B cell (primary cell): ENCODE data around the gene KAT7. TPM values are rescaled to one million over a fixed set of nuclear protein-coding genes. Genes with fewer than 3 reads are reported as not detected.
A peak's percentile ranks its signal among the peaks of the same experiment; 100 is the strongest.

Experiments used
- ATAC-seq: fragments of 200-7000 bp; cut with Tn5 transposase; one replicate; pipeline ENCODE4 v1.10.0; 2021; ENCODE audit warnings: low read depth, mild to moderate bottlenecking, moderate number of reproducible peaks, moderate library complexity
- CTCF ChIA-PET: fragments of 350-600 bp; sonication (Branson Sonifier 250); formaldehyde crosslinking; loops from one replicate; lab custom pipeline; 2021; ENCODE audit warnings: antibody characterized with exemption, inconsistent platforms; lab: Charles Lee
- POLR2A ChIA-PET: fragments of 350-600 bp; sonication (Branson Sonifier 250); formaldehyde crosslinking; loops from one replicate; lab custom pipeline; 2021; ENCODE audit warnings: antibody characterized with exemption; lab: Charles Lee
- DNase-seq: peaks from one replicate; pipeline ENCODE4 v3.0.0; 2013
- H2AFZ ChIP-seq: 2 replicates; pipeline ENCODE4 v1.6.1; 2012; ENCODE audit warnings: mild to moderate bottlenecking, low read depth, low read length; ENCODE audit not compliant: insufficient read depth, poor library complexity, severe bottlenecking
- H3K27ac ChIP-seq, 2 donors: 1 replicate in 1 of 2; 2 replicates in 1 of 2; pipeline ENCODE4 v1.5.1; 2012 to 2013; ENCODE audit warnings: low read length in 2 of 2, mild to moderate bottlenecking in 2 of 2, moderate library complexity in 1 of 2
- H3K27me3 ChIP-seq, 4 experiments: fragments of 200-600 bp in 1 of 4; sonication (generic) in 1 of 4; replicated peaks in 1 of 4; 1 replicate in 2 of 4; 2 replicates in 2 of 4; pipeline versions ENCODE4 v1.6.1 to v1.7.0; 2013 to 2016; ENCODE audit warnings: low read length in 3 of 4, mild to moderate bottlenecking in 2 of 4, mixed read lengths in 1 of 4, moderate library complexity in 1 of 4; ENCODE audit not compliant: insufficient read depth in 4 of 4, control insufficient read depth in 3 of 4; ENCODE audit errors: control extremely low read depth in 1 of 4
- H3K36me3 ChIP-seq, 2 experiments: replicated peaks in 1 of 2; 1 replicate in 1 of 2; 2 replicates in 1 of 2; pipeline versions ENCODE4 v1.6.1 to v1.7.1; 2013; ENCODE audit warnings: low read length in 1 of 2; ENCODE audit not compliant: insufficient read depth in 2 of 2, control insufficient read depth in 1 of 2; ENCODE audit errors: control extremely low read depth in 1 of 2, extremely low read depth in 1 of 2
- H3K4me1 ChIP-seq, 2 donors: fragments of 200-600 bp in 1 of 2; sonication (generic) in 1 of 2; 1 replicate in 1 of 2; 2 replicates in 1 of 2; pipeline versions ENCODE4 v1.5.1 to v1.6.1; 2013 to 2017; ENCODE audit warnings: low read length in 2 of 2; ENCODE audit not compliant: control insufficient read depth in 2 of 2, insufficient read depth in 2 of 2
- H3K4me2 ChIP-seq: replicated peaks from 2 replicates; pipeline ENCODE3; 2012; ENCODE audit warnings: mild to moderate bottlenecking, low read depth, low read length; ENCODE audit not compliant: poor library complexity, severe bottlenecking
- H3K4me3 ChIP-seq, 5 experiments: fragments of 200-600 bp in 1 of 5; sonication (generic) in 1 of 5; 1 replicate in 3 of 5; 2 replicates in 2 of 5; pipeline versions ENCODE4 v1.5.1 to v1.7.0; 2011 to 2016; ENCODE audit warnings: low read length in 4 of 5, mild to moderate bottlenecking in 4 of 5, low read depth in 2 of 5, control low read depth in 1 of 5, moderate library complexity in 1 of 5; ENCODE audit not compliant: insufficient read depth in 1 of 5; ENCODE audit errors: control extremely low read depth in 1 of 5, extremely low read depth in 1 of 5
- H3K79me2 ChIP-seq: fragments of 200-600 bp; sonication (generic); one replicate; pipeline ENCODE4 v1.6.0; 2016; ENCODE audit warnings: low read length; ENCODE audit not compliant: control insufficient read depth, insufficient read depth
- H3K9ac ChIP-seq: fragments of 200-600 bp; sonication (generic); 2 replicates; pipeline ENCODE4 v1.6.1; 2017; ENCODE audit warnings: mild to moderate bottlenecking, low read length, moderate library complexity
- H3K9me3 ChIP-seq, 3 donors: one replicate each; pipeline versions ENCODE4 v1.6.1 to v1.7.1; 2013; ENCODE audit warnings: low read length in 2 of 3; ENCODE audit not compliant: control insufficient read depth in 2 of 3, insufficient read depth in 1 of 3; ENCODE audit errors: control extremely low read depth in 1 of 3
- H4K20me1 ChIP-seq: 2 replicates; pipeline ENCODE4 v1.6.0; 2012; ENCODE audit warnings: mild to moderate bottlenecking, low read length; ENCODE audit not compliant: insufficient read depth, control insufficient read depth, poor library complexity, severe bottlenecking
- H3K27ac Mint-ChIP-seq: one replicate; pipeline ENCODE4 v1.8.0; 2021; ENCODE audit warnings: mixed read lengths
- H3K27me3 Mint-ChIP-seq: one replicate; pipeline ENCODE4 v1.8.0; 2021; ENCODE audit warnings: mixed read lengths
- H3K4me1 Mint-ChIP-seq: one replicate; pipeline ENCODE4 v1.8.0; 2021; ENCODE audit warnings: mixed read lengths
- H3K4me3 Mint-ChIP-seq: one replicate; pipeline ENCODE4 v1.8.0; 2021; ENCODE audit warnings: mixed read lengths
- H3K9me3 Mint-ChIP-seq: one replicate; pipeline ENCODE4 v1.8.0; 2022; ENCODE audit warnings: mixed read lengths; ENCODE audit not compliant: insufficient read depth
- CTCF ChIP-seq: fragments of 200-600 bp; IDR thresholded peaks from one replicate; pipeline ENCODE4 v1.8.0; 2022; ENCODE audit warnings: antibody characterized with exemption, mild to moderate bottlenecking
- EZH2 ChIP-seq: IDR thresholded peaks from 2 replicates; pipeline ENCODE4 v1.6.1; 2012; ENCODE audit warnings: borderline replicate concordance, low read depth, mild to moderate bottlenecking, moderate library complexity, low read length; ENCODE audit not compliant: insufficient read depth, poor library complexity, severe bottlenecking
- WGBS: methylation state at CpG from one replicate; pipeline ENCODE4 v1.1.5; 2013; ENCODE audit warnings: missing lambda C conversion rate; ENCODE audit not compliant: insufficient coverage; 5-methylcytosine and 5-hydroxymethylcytosine counted together
- intact Hi-C: fragments of 100-400 bp; cut with micrococcal nuclease; formaldehyde crosslinking; loops from one replicate; pipeline ENCODE4 v1.10.0; 2022
- polyA plus RNA-seq: library from polyadenylated mRNA; depleted of rRNA; stranded (reverse); fragments of >200 nt; gene quantifications from 2 replicates; pipeline ENCODE4 v1.2.3, GENCODE V29; 2012
- total RNA-seq, 2 donors: library from RNA; stranded (reverse); fragments of 120-200 nt in 1 of 2; gene quantifications; 1 replicate in 1 of 2; 2 replicates in 1 of 2; pipeline versions ENCODE4 v1.2.3 to v1.2.4, GENCODE V29; 2013 to 2022

KAT7 gene
- total and polyA plus RNA-seq, 2 donors (not counting 1 experiment from before 2014, with no cell fraction given): 16.7 to 124 TPM

- POLR2A ChIA-PET: interaction anchor here (0.6 to 4.5 kb wide), 5 partner anchors 13 to 85 kb away, joined by 4 to 75 read pairs (median 21); partner anchors contain the start of gene SLC35B1
- peaks cover 61% of the 10 kb centered on the region for H3K4me1 Mint-ChIP-seq
- WGBS: no CpG with 5 or more reads among the region's 6 CpGs
- DNase-seq (no peak), ATAC-seq (no peak)
- peak overlapping the region; percentile 82 for H3K27ac Mint-ChIP-seq
- Histone ChIP-seq H3K79me2 (peaks cover 65% of the 10 kb centered on the region), H2AFZ (no peak overlapping the region), H3K27me3 (no peaks in the 10 kb centered on the region), H3K4me3 (peak overlapping the region in 4 of 5 experiments; percentile 63 to 77 (median 76)), H3K27ac (peak overlapping the region; percentile 39 to 66), H3K4me2 (peak overlapping the region; percentile 88), H3K4me1 (peaks cover 42 to 46% of the 10 kb centered on the region in 2 donors), H3K36me3 (peaks cover 2 to 19% of the 10 kb centered on the region in 2 experiments), H3K9ac (peak overlapping the region; percentile 75), H3K9me3 (peaks cover 0 to 3% (median 1%) of the 10 kb centered on the region in 3 donors), H4K20me1 (peaks cover 54% of the 10 kb centered on the region)
- intact Hi-C loops: no loop called here
- H3K27me3 Mint-ChIP-seq: no peaks in the 10 kb centered on the region
- peak overlapping the region; percentile 96 for H3K4me3 Mint-ChIP-seq
- no peaks in the 10 kb centered on the region for H3K9me3 Mint-ChIP-seq
- TF ChIP-seq EZH2 (no peak), CTCF (no peak)
- CTCF ChIA-PET: interaction anchor here (0.6 to 7.2 kb wide), 8 partner anchors 10 to 192 kb away, joined by 3 to 55 read pairs (median 4); partner anchors contain the start of genes KAT7 and SLC35B1
Observed at GRCh38 chr17:49762151-49762941, 26.1 kb upstream of the KAT7 start.
